Kidney (tissue), 14 donors: Measurements from ENCODE around the gene CCDC57. TPM values are rescaled to one million over a fixed set of nuclear protein-coding genes. Genes with fewer than 3 reads are reported as not detected.
A peak's percentile ranks its signal among the peaks of the same experiment; 100 is the strongest.

Experiments
- DNase-seq, 5 donors: peaks; one replicate each; pipeline ENCODE4 v3.0.0-alpha.2; 2013 to 2020
- FAIRE-seq: peaks from 2 replicates; lab custom pipeline; 2012; peaks lifted over from hg19 to GRCh38; lab: Jason Lieb, UNC
- H3K27ac ChIP-seq, 2 donors: one replicate each; pipeline ENCODE4 v1.7.0; 2013; ENCODE audit warnings: low read depth in 2 of 2, low read length in 2 of 2, inconsistent platforms in 1 of 2
- H3K27me3 ChIP-seq: one replicate; pipeline ENCODE4 v1.7.1; 2013; ENCODE audit warnings: low read length, inconsistent platforms; ENCODE audit not compliant: control insufficient read depth, insufficient read depth
- H3K36me3 ChIP-seq, 3 donors: one replicate each; pipeline versions ENCODE4 v1.7.0 to v1.7.1; 2013; ENCODE audit warnings: low read length in 3 of 3, control low read depth in 1 of 3, inconsistent platforms in 1 of 3; ENCODE audit not compliant: insufficient read depth in 3 of 3, control insufficient read depth in 2 of 3
- H3K4me1 ChIP-seq, 3 donors: one replicate each; pipeline versions ENCODE4 v1.7.0 to v1.7.1; 2013; ENCODE audit warnings: low read length in 3 of 3, inconsistent platforms in 1 of 3, low read depth in 1 of 3; ENCODE audit not compliant: control insufficient read depth in 2 of 3, insufficient read depth in 2 of 3
- H3K4me3 ChIP-seq, 3 donors: one replicate each; pipeline versions ENCODE4 v1.7.0 to v1.8.1; 2013; ENCODE audit warnings: low read length in 3 of 3, control low read depth in 1 of 3, inconsistent platforms in 1 of 3
- H3K9ac ChIP-seq, 3 donors: one replicate each; pipeline versions ENCODE4 v1.7.0 to v1.7.1; 2013; ENCODE audit warnings: low read length in 3 of 3, control low read depth in 1 of 3, inconsistent platforms in 1 of 3
- H3K9me3 ChIP-seq, 3 donors: one replicate each; pipeline versions ENCODE4 v1.7.0 to v1.7.1; 2013; ENCODE audit warnings: low read length in 3 of 3, control low read depth in 1 of 3, inconsistent platforms in 1 of 3; ENCODE audit not compliant: control insufficient read depth in 2 of 3, insufficient read depth in 1 of 3
- CTCF ChIP-seq: IDR thresholded peaks from 3 replicates; pipeline ENCODE4 v1.5.1; 2012; ENCODE audit warnings: mild to moderate bottlenecking, moderate library complexity, borderline replicate concordance; ENCODE audit not compliant: insufficient read depth; ENCODE audit errors: extremely low read depth
- intact Hi-C: fragments of 100-400 bp; cut with DNase I; formaldehyde crosslinking; loops from one replicate; pipeline ENCODE4 v1.11.1; 2022
- polyA plus RNA-seq: library from polyadenylated mRNA; stranded (reverse); fragments of 350-450 nt; fragmentation: Illumina TruSeq; extraction: RNeasy Lipid Tissue Mini Kit (QIAGEN cat#74804); gene quantifications from one replicate; pipeline ENCODE4 v1.2.3, GENCODE V29; 2014; ENCODE audit warnings: low read depth, low replicate concordance; ENCODE audit not compliant: insufficient read depth
- total RNA-seq: library from RNA; stranded (reverse); fragmentation: NEBNext Ultra II Directional; extraction: Animal tissue kit (Norgen Biotek cat#: 25700); gene quantifications from one replicate; pipeline ENCODE4 v1.2.1, GENCODE V29; 2021
- donor health status: control.
- donor health status: control.
- donor health status: control.
- donor health status: control.
- donor health status: control.
- donor health status: DM: yes; HTN: yes; CAD: no.
- donor health status: Normal renal cell carcinoma (clear cell type).

The CCDC57 gene
- total and polyA plus RNA-seq, 2 donors from 2014 or later, result 46.7 to 79.4 TPM

- intact Hi-C loops, result loop anchor here (10.0 kb wide), 1 partner anchor 115 kb away; the partner anchor contains the start of genes DCXR and RAC3
- Histone ChIP-seq H3K4me3 (no peak overlapping the region), H3K4me1 (no peaks in the 10 kb centered on the region), H3K36me3 (peaks cover 2 to 5% (median 2%) of the 10 kb centered on the region in 3 donors), H3K9ac (no peak overlapping the region), H3K9me3 (no peaks in the 10 kb centered on the region), H3K27ac (no peak overlapping the region), H3K27me3 (no peaks in the 10 kb centered on the region)
- no peak for TF ChIP-seq CTCF
- DNase-seq (peak in 1 of 5 donors; percentile 56), FAIRE-seq (no peak)
These were observed 63.1 kb downstream of the CCDC57 start for GRCh38 chr17:82149401-82150099.

DNA sequence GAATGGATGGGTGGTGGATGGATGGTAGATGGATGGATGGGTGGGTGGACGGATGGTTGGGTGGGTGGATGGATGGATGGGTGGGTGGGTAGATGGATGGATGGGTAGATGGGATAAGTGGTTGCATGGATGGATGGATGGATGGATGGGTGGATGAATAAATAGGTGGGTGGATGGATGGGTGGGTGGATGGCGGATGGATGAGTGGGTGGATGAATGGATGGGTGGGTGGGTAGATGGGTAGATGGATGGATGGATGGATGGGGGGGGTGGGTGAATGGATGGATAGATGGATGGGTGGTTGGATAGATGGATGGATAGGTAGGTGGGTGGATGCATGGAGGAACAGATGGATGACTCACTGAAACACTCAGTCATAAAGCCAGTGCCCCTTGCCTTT, 63.6 kb downstream of the CCDC57 start:
- intact Hi-C loops, result no loop called here

DNA sequence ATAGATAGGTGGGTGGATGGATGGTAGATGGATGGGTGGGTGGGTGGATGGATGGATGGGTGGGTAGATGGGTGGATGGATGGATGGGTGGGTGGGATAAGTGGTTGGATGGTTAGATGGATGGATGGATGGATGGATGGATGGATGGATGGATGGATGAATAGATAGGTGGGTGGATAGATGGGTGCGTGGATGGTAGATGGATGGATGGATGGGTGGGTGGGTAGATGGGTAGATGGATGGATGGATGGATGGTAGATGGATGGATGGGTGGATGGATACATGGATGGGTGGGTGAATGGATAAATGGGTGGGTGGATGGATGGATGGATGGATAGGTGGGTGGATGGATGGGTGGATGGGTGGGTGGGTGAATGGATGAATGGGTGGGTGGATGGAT, 64.6 kb downstream of the CCDC57 start:
- intact Hi-C loops, result no loop called here
- DNase-seq (no peak), FAIRE-seq (no peak)
- Histone ChIP-seq H3K36me3 (peaks cover 0 to 2% (median 2%) of the 10 kb centered on the region in 3 donors), H3K4me1 (no peaks in the 10 kb centered on the region), H3K4me3 (no peak overlapping the region), H3K27ac (no peak overlapping the region), H3K27me3 (no peaks in the 10 kb centered on the region), H3K9ac (no peak overlapping the region), H3K9me3 (no peaks in the 10 kb centered on the region)
- TF ChIP-seq CTCF, result no peak

More for the DNA sequence above, 63.6 kb downstream of the CCDC57 start:
- Histone ChIP-seq H3K9me3 (no peaks in the 10 kb centered on the region), H3K4me3 (no peak overlapping the region), H3K27me3 (no peaks in the 10 kb centered on the region), H3K4me1 (no peaks in the 10 kb centered on the region), H3K36me3 (peaks cover 0 to 2% (median 2%) of the 10 kb centered on the region in 3 donors), H3K9ac (no peak overlapping the region), H3K27ac (no peak overlapping the region)
- FAIRE-seq, result no peak
- DNase-seq, result peak in 1 of 5 donors; percentile 8
- no peak for TF ChIP-seq CTCF
